Muscle layer of colon (tissue), 2 donors: ENCODE data around the gene PRR22.
"Not testable (repeated sequence)": the region's sequence is repeated elsewhere in the genome, so short reads cannot be mapped to it uniquely, and the experiment has no call there.

ENCODE experiments used
- H3K27ac ChIP-seq: one replicate; pipeline ENCODE4 v1.7.0; 2013; ENCODE audit warnings: low read depth, mild to moderate bottlenecking, low read length, moderate library complexity
- H3K27me3 ChIP-seq, 2 donors: one replicate each; pipeline ENCODE4 v1.7.0; 2013; ENCODE audit warnings: low read length in 2 of 2, mild to moderate bottlenecking in 2 of 2; ENCODE audit not compliant: insufficient read depth in 2 of 2, control insufficient read depth in 1 of 2
- H3K36me3 ChIP-seq: one replicate; pipeline ENCODE4 v1.7.0; 2013; ENCODE audit warnings: mild to moderate bottlenecking, low read length; ENCODE audit not compliant: insufficient read depth
- H3K4me1 ChIP-seq: one replicate; pipeline ENCODE4 v1.7.0; 2013; ENCODE audit warnings: mild to moderate bottlenecking, low read length; ENCODE audit not compliant: insufficient read depth
- H3K4me3 ChIP-seq, 2 donors: one replicate each; pipeline ENCODE4 v1.7.0; 2013; ENCODE audit warnings: low read length in 2 of 2, low read depth in 1 of 2, mild to moderate bottlenecking in 1 of 2, moderate library complexity in 1 of 2
- H3K9ac ChIP-seq: one replicate; pipeline ENCODE4 v1.7.0; 2013; ENCODE audit warnings: low read length
- H3K9me3 ChIP-seq: one replicate; pipeline ENCODE4 v1.7.0; 2013; ENCODE audit warnings: mild to moderate bottlenecking, low read length
- donor health status: abdominal sarcoma.
- donor health status: Adenocarcinoma of cecum.

PRR22 gene

DNA sequence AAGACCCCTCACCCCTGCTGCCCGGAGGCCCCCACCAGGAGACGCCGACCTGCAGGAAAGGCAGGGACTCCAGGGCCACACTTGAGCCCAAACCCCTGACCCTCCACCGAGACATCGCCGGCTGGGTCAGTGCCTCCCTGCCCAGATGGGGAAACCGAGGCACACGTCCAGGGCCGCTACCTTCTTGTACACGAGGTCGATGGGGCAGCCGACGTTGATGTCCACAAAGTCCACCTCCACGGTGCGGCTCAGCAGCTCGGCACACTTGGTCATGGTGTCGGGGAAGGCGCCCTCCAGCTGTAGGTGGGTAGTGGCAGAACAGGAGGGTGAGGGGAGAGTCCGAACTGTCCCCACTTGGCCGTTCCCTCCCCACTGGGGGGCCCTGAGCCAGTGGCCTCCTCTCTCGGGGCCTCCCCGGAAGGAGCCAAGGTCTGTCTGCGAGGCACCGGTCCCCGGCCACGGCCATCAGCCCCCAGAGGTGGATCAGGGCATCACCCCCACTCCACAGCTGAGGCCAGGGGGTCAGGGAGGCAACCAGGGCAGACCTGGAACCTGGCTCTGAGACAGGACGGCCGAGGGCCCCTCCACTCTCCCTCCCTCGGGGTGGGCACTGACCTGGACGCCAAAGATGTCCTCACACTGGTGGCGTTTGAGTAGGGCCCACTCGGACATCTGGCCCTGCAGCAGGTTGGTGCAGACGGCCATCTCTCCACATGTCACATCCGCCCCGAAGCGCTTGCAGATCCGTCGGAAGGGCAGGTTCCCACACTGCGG, 3.0 kb upstream of the PRR22 start:
- no peaks in the 10 kb centered on the region for H3K27me3 ChIP-seq
- peaks cover 45% of the 10 kb centered on the region for H3K36me3 ChIP-seq

DNA sequence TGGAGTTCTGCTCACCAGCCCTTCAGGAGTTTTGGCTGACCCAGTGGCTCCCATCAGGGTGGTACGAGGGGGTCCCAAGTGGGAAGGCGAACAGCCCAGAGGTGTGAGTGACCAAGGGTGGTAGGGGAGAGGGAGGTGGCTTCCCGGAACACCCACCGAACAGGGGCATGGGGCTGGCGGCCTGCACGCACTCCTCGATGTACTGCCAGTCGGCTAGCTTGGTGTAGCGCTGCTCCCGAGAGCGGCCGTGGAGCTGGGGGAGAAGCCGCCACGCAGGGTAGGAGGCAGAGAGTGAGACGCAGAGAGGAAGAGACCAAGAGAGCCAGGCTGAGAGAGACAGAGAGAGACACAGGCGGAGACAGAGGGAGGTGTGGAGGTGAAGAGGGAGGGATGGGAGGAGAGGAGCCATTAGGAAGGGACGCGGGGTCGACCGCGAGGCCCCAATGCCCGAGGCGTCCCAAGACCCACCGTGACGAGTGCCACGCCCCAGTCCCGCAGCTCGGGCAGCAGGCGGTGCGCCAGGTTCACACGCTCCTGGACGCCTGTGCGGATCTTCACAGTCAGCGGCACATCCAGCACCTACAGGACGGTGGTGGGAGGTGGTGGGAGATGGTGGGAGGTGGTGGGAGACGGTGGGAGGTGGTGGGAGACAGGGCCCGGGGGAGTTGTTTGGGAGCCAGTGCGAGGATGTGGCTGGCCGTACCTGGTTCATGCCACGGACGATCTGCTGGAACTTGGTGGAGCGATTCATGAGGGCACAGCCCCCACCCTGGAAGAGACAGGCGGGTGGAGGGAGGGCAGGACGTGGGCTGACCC, 2.3 kb upstream of the PRR22 start:
- H3K9ac ChIP-seq, result no peak overlapping the region
- no peak overlapping the region for H3K4me3 ChIP-seq
- no peaks in the 10 kb centered on the region for H3K9me3 ChIP-seq
- H3K4me1 ChIP-seq, result peaks cover 9% of the 10 kb centered on the region
- H3K27ac ChIP-seq, result no peak overlapping the region
- H3K36me3 ChIP-seq, result peaks cover 45% of the 10 kb centered on the region
- H3K27me3 ChIP-seq, result no peaks in the 10 kb centered on the region

More for the DNA sequence above, 3.0 kb upstream of the PRR22 start:
- Histone ChIP-seq H3K9me3 (no peaks in the 10 kb centered on the region), H3K4me3 (no peak overlapping the region), H3K9ac (no peak overlapping the region), H3K27ac (no peak overlapping the region), H3K4me1 (peaks cover 9% of the 10 kb centered on the region)

- no peaks in the 10 kb centered on the region for H3K27me3 ChIP-seq
- H3K9ac ChIP-seq, result no peak overlapping the region
- H3K4me1 ChIP-seq, result peaks cover 9% of the 10 kb centered on the region
- H3K4me3 ChIP-seq, result no peak overlapping the region
- H3K9me3 ChIP-seq, result no peaks in the 10 kb centered on the region
- no peak overlapping the region for H3K27ac ChIP-seq
- H3K36me3 ChIP-seq, result peaks cover 45% of the 10 kb centered on the region
Observed at GRCh38 chr19:5785423-5785822, 877 bp upstream of the PRR22 start.

DNA sequence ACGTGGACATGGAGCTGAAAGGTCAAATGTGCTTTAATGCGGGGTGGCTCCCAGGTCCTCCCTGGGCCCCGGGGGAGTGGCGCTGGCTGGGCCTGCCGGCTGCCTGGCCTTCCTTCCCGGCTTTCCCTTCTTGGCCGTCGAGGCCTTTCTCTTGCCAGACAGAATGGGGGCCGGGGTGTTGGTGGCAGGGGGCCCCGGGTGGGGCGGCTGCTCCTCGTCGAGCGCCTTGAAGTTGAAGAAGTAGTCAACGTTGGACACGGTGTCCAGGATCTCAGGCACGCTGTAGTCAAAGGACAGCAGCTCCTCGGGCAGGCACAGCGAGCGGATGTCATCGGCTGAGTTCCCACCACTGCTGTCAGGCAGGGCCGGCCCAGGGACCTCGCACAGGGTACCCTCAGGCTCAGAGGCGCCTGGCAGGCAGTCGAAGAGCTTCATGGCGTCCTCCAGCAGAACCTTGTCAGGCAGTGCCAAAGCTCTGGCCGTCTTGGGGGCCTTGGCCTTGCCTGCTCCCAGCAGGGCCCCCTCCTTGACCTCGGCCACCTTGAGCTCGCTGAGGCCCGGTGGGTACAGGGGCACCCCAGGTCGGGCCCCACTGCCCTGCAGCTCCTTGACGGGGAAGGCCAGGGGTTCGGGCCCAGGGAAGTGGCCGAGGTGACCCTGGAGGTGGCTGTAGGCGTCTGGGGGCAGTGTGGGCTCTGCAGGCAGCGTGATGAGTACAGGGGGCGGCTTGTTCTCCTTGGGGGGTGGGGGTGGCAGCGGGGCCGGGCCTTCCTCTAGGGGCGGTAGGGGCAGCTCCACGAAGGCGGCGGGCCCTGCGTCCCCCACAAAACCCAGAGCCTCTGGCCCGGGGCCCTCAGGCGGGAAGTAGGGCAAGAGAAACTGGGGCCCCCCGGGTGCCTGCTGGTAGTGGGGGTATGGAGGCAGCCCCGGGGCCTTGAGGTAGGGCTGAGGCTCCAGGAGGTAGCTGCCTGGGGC, 1.3 kb downstream of the PRR22 start:
- Histone ChIP-seq H3K4me1 (no peaks in the 10 kb centered on the region), H3K36me3 (peaks cover 26% of the 10 kb centered on the region), H3K9me3 (no peaks in the 10 kb centered on the region), H3K27ac (no peak overlapping the region), H3K4me3 (no peak overlapping the region), H3K9ac (no peak overlapping the region), H3K27me3 (no peaks in the 10 kb centered on the region)

GRCh38 chr19:5782322-5782721, 2.2 kb downstream of the PRR22 start:
- no peaks in the 10 kb centered on the region for H3K4me1 ChIP-seq
- H3K9ac ChIP-seq, result no peak overlapping the region
- no peaks in the 10 kb centered on the region for H3K27me3 ChIP-seq
- peaks cover 17% of the 10 kb centered on the region for H3K36me3 ChIP-seq
- no peaks in the 10 kb centered on the region for H3K9me3 ChIP-seq
- H3K27ac ChIP-seq, result no peak overlapping the region
- no peak overlapping the region for H3K4me3 ChIP-seq

DNA sequence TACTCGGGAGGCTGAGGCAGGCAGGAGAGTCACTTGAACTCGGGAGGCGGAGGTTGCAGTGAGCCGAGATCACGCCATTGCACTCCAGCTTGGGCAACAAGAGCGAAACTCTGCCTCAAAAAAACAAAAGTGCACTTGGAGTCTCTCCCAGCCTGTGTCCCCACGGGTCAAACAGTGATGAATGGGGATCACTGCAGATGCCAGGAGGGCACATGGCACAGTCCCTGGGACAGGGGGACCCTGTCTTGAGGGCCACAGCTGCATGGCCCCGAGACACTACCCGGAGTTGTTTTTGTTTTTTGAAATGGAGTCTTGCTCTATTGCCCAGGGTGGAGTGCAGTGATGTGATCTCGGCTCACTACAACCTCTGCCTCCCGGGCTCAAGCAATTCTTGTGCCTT, 3.6 kb downstream of the PRR22 start:
- not testable (repeated sequence) for H3K4me1 ChIP-seq

GRCh38 chr19:5778402-5778801, 6.1 kb downstream of the PRR22 start:
- no peak overlapping the region for H3K27ac ChIP-seq
- no peaks in the 10 kb centered on the region for H3K27me3 ChIP-seq
- H3K36me3 ChIP-seq, result no peaks in the 10 kb centered on the region
- H3K9ac ChIP-seq, result no peak overlapping the region
- H3K4me3 ChIP-seq, result no peak overlapping the region
- H3K9me3 ChIP-seq, result no peaks in the 10 kb centered on the region
- H3K4me1 ChIP-seq, result no peaks in the 10 kb centered on the region

More for the DNA sequence above, 3.6 kb downstream of the PRR22 start:
- not testable (repeated sequence) for H3K9ac ChIP-seq, H3K4me3 ChIP-seq, H3K27me3 ChIP-seq, H3K36me3 ChIP-seq, H3K27ac ChIP-seq, H3K9me3 ChIP-seq

DNA sequence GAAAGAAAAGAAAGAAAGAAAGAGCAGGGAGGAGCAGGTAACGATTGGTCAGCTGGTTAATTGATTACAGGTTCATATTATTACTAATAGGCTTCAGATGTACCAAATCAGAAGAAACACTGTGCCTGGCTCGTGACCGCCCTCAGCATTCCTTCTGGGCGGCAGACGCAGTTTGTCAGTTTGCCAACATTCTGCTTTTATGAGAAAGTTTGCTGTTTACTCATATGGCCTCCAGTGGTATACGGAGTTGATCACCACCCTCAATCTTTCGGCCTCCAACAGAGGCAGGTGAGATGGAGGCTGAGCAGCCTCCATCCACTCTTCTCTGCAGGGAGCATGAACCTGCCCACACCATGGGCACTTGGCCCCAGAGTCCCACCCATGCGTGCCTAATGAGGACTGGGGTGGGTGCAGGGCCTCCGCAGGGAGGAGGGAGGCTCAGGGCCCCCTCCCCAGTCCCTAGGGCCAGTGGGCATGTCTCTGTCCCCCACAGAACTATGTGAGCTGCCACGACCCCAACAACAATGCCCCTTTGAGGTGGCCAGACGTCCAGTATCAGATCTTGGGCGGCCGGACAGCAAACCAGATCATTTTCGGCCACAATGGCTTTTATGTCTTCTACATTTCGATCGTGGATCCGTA, 8.8 kb downstream of the PRR22 start:
- Histone ChIP-seq H3K36me3 (no peaks in the 10 kb centered on the region), H3K4me3 (no peak overlapping the region), H3K4me1 (no peaks in the 10 kb centered on the region), H3K9ac (no peak overlapping the region), H3K27me3 (no peaks in the 10 kb centered on the region), H3K9me3 (no peaks in the 10 kb centered on the region), H3K27ac (no peak overlapping the region)

GRCh38 chr19:5774921-5775320, 9.6 kb downstream of the PRR22 start:
- no peak overlapping the region for H3K9ac ChIP-seq
- H3K4me3 ChIP-seq, result no peak overlapping the region
- H3K27me3 ChIP-seq, result no peaks in the 10 kb centered on the region
- H3K36me3 ChIP-seq, result no peaks in the 10 kb centered on the region
- no peaks in the 10 kb centered on the region for H3K9me3 ChIP-seq
- H3K4me1 ChIP-seq, result no peaks in the 10 kb centered on the region
- no peak overlapping the region for H3K27ac ChIP-seq

GRCh38 chr19:5773276-5773675, 11.3 kb downstream of the PRR22 start:
- no peak overlapping the region for H3K4me3 ChIP-seq
- no peaks in the 10 kb centered on the region for H3K36me3 ChIP-seq
- H3K4me1 ChIP-seq, result no peaks in the 10 kb centered on the region
- no peaks in the 10 kb centered on the region for H3K27me3 ChIP-seq
- no peak overlapping the region for H3K27ac ChIP-seq
- H3K9me3 ChIP-seq, result no peaks in the 10 kb centered on the region
- no peak overlapping the region for H3K9ac ChIP-seq

- Histone ChIP-seq H3K9me3 (no peaks in the 10 kb centered on the region), H3K36me3 (no peaks in the 10 kb centered on the region), H3K4me1 (no peaks in the 10 kb centered on the region), H3K9ac (no peak overlapping the region), H3K27me3 (no peaks in the 10 kb centered on the region), H3K27ac (no peak overlapping the region), H3K4me3 (no peak overlapping the region)
Observed at GRCh38 chr19:5772416-5772815, 12.1 kb downstream of the PRR22 start.
